Epithelial cell of proximal tubule (primary cell): ENCODE results near the gene AOC1. TPM values are rescaled to one million over a fixed set of nuclear protein-coding genes. Genes with fewer than 3 reads are reported as not detected.

Experiments
- DNase-seq: peaks from one replicate; pipeline ENCODE4 v3.0.0-alpha.2; 2011; ENCODE audit warnings: low read depth
- H3K4me3 ChIP-seq: 2 replicates; pipeline ENCODE4 v1.5.1; 2011; ENCODE audit warnings: low read depth, mild to moderate bottlenecking, low read length
- total RNA-seq: library from RNA; depleted of rRNA; stranded (reverse); fragments of >200 nt; gene quantifications from 2 replicates; pipeline ENCODE4 v1.2.3, GENCODE V29; 2015
- TF ChIP-seq, protein P1 (sequence below): conservative IDR thresholded peaks from 2 replicates; pipeline ENCODE4 v1.5.1; 2012; ENCODE audit warnings: low read depth, mild to moderate bottlenecking, low read length

Gene AOC1
- total RNA-seq, 1 donor from 2014 or later, result 2.8 TPM

DNA sequence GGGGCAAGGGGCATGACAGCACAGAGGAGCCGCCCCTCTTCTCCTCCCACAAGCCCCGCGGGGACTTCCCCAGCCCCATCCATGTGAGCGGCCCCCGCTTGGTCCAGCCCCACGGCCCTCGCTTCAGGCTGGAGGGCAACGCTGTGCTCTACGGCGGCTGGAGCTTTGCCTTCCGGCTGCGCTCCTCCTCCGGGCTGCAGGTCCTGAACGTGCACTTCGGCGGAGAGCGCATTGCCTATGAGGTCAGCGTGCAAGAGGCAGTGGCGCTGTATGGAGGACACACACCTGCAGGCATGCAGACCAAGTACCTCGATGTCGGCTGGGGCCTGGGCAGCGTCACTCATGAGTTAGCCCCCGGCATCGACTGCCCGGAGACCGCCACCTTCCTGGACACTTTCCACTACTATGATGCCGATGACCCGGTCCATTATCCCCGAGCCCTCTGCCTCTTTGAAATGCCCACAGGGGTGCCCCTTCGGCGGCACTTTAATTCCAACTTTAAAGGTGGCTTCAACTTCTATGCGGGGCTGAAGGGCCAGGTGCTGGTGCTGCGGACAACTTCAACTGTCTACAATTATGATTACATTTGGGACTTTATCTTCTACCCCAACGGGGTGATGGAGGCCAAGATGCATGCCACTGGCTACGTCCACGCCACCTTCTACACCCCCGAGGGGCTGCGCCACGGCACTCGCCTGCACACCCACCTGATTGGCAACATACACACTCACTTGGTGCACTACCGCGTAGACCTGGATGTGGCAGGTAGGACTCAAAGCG, 5.1 kb downstream of the AOC1 start:
- no peak overlapping the region for H3K4me3 ChIP-seq
- TF ChIP-seq, protein P1, sequence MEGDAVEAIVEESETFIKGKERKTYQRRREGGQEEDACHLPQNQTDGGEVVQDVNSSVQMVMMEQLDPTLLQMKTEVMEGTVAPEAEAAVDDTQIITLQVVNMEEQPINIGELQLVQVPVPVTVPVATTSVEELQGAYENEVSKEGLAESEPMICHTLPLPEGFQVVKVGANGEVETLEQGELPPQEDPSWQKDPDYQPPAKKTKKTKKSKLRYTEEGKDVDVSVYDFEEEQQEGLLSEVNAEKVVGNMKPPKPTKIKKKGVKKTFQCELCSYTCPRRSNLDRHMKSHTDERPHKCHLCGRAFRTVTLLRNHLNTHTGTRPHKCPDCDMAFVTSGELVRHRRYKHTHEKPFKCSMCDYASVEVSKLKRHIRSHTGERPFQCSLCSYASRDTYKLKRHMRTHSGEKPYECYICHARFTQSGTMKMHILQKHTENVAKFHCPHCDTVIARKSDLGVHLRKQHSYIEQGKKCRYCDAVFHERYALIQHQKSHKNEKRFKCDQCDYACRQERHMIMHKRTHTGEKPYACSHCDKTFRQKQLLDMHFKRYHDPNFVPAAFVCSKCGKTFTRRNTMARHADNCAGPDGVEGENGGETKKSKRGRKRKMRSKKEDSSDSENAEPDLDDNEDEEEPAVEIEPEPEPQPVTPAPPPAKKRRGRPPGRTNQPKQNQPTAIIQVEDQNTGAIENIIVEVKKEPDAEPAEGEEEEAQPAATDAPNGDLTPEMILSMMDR, result no peak
- DNase-seq, result no peak

DNA sequence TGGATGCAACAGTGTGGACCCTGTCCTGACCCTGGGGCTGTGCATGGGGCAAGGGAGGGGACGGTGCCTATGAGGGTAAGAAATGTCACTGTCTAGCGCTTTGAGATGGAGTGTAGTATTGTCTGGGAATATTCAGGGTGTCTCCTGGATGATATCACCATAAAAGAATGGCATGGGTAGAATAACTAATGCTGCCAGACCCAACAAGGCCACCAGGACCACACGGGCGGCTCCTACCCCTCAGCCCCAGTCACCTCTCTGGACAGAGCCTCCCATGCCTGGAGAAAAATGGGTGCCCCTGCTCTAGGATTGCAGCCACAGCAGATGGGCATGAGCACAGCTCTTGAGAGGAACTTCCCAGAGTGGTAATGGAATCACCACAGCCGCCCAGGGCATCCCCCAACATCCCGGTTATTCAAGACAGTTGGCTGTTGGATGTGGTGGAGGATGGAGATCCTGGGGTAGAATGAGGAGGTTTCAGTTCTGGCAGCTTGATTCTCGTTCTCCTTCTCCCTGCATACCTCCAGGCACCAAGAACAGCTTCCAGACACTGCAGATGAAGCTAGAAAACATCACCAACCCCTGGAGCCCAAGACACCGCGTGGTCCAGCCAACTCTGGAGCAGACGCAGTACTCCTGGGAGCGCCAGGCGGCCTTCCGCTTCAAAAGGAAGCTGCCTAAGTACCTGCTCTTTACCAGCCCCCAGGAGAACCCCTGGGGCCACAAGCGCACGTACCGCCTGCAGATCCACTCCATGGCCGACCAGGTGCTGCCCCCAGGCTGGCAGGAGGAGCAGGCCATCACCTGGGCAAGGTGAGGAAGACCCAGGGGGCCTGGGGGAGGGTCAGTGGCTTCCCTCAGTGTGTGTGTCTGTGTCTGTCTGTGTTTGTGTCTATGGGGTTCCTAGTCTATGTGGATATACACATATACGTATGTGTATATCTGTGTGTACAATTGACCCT, 6.2 kb downstream of the AOC1 start:
- no peak for DNase-seq
- TF ChIP-seq, protein P1, result no peak
- no peak overlapping the region for H3K4me3 ChIP-seq

DNA sequence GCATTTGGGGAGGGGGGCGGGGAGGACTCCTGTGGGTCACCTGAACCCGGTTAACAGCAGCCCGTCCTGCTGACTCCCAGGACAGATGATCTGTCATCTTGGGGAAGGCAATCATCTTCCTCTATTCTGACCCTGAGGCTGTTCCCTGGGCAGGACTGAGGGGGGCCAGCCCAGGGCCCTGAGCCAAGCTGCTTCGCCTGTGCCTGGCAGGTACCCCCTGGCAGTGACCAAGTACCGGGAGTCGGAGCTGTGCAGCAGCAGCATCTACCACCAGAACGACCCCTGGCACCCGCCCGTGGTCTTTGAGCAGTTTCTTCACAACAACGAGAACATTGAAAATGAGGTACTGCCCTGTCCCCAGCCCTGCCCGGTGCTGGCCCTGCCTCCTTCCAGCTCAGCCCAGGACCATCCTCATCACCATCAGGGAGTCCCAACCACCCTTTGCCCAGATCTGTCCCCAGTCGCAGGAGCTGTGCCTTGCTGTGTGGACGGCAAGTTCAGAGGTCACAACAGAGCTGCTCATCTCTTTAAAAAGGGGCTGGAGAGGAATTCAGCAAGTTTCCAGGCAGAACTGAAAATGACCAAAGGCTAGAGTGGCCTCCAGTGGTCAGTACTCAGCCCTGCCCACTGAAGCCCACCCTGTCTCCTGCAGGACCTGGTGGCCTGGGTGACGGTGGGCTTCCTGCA, 8.1 kb downstream of the AOC1 start:
- H3K4me3 ChIP-seq, result no peak overlapping the region
- TF ChIP-seq, protein P1, result peak; percentile 15
- no peak for DNase-seq

DNA sequence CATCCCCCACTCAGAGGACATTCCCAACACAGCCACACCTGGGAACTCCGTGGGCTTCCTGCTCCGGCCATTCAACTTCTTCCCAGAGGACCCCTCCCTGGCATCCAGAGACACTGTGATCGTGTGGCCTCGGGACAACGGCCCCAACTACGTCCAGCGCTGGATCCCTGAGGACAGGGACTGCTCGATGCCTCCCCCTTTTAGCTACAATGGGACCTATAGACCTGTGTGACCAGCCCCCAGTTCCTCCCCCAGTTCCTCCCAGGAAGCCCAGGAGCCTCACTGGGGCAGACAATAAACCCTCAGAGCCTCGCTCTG, 8.6 kb downstream of the AOC1 start:
- no peak for DNase-seq
- TF ChIP-seq, protein P1, result no peak
- no peak overlapping the region for H3K4me3 ChIP-seq

DNA sequence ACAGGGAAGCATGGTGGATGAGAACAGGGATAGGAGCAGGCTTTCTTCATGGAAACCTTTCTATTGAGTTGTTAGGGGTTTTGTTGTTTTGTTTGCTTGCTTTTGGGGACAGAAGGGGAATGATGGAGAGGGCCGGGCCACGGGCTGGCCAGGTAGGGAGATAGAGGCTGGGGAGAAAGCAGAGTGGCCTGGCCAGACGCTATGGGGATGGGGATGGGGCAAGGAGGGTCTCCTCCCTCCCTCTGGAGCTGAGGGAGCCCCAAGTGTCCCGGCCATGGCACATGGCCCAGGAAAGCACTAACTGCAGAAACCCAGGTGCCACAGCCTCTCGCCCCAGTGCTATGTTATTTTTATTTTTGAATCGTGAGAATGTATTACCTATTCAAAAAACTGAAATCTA, 10.0 kb downstream of the AOC1 start:
- H3K4me3 ChIP-seq, result no peak overlapping the region
- no peak for DNase-seq
- TF ChIP-seq, protein P1, result no peak

DNA sequence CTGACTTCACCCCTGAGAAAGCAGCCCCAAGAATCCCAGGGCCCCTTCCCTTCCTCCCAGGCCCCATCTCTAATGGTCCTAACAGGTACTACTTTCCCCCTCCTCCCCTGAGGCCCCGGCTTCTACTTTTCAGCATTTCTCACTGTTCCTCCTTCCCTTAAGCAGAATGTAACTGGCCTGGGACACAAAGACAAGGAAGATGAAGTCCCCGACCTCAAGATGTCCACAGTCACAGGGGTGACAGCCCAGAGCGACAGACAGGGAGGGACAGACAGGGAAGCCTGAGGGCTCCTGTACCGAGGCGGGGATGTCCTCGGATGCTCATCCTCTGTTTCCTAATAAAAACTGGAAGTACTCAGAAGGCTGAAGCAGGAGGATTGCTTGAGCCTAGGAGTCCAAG, 11.6 kb downstream of the AOC1 start:
- TF ChIP-seq, protein P1, result no peak
- DNase-seq, result no peak
- no peak overlapping the region for H3K4me3 ChIP-seq
